ENCODE measurements around the gene MESP1.

DNA sequence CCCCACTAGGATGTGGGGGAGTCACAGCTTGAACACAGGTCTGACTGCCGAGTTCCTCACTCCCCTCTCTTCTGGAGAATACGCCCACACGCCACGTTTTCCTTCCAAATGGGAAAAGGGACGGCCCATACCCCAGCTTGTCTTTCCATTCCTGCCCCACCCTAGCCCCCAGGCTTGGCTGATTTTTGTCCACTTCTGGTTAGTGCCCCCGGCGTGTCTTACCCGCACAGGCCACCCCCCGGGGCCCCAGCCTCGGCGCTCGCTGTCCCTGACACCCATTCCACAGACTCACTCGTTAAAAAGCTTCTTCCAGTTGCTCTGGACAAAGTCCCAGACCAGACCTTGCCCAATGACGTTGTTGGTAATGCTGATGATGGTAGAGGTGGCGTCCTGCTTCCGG is 39.6 kb upstream of the MESP1 start:
- TF ChIP-seq, protein P1, sequence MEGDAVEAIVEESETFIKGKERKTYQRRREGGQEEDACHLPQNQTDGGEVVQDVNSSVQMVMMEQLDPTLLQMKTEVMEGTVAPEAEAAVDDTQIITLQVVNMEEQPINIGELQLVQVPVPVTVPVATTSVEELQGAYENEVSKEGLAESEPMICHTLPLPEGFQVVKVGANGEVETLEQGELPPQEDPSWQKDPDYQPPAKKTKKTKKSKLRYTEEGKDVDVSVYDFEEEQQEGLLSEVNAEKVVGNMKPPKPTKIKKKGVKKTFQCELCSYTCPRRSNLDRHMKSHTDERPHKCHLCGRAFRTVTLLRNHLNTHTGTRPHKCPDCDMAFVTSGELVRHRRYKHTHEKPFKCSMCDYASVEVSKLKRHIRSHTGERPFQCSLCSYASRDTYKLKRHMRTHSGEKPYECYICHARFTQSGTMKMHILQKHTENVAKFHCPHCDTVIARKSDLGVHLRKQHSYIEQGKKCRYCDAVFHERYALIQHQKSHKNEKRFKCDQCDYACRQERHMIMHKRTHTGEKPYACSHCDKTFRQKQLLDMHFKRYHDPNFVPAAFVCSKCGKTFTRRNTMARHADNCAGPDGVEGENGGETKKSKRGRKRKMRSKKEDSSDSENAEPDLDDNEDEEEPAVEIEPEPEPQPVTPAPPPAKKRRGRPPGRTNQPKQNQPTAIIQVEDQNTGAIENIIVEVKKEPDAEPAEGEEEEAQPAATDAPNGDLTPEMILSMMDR (IDR thresholded peaks at IDR 0.05 in 2 of 3, conservative IDR thresholded peaks at IDR 0.05 in 1 of 3; ENCODE audit: borderline replicate concordance in 1 of 3, insufficient read depth in 1 of 3, low read depth in 2 of 3, low read length in 2 of 3) = no peak
- TF ChIP-seq ZBTB33 (IDR thresholded peaks at IDR 0.05; ENCODE audit: extremely low read depth, insufficient replicate concordance, low read length) = no peak
- no peak for TF ChIP-seq EZH2 (IDR thresholded peaks at IDR 0.05)
- TF ChIP-seq POLR2A (IDR thresholded peaks at IDR 0.05; ENCODE audit: borderline replicate concordance, extremely low read depth, insufficient read depth, insufficient read length) = no peak
- TF ChIP-seq JUND (IDR thresholded peaks at IDR 0.05) = no peak
- TF ChIP-seq POLR2AphosphoS5 (IDR thresholded peaks at IDR 0.05; ENCODE audit: low read depth, low read length) = no peak
- TF ChIP-seq ZFX (IDR thresholded peaks at IDR 0.05) = no peak
- TF ChIP-seq RAD21 (IDR thresholded peaks at IDR 0.05; ENCODE audit: low read depth) = no peak
- no peak for TF ChIP-seq SIN3A (IDR thresholded peaks at IDR 0.05; ENCODE audit: low read depth)
- TF ChIP-seq ELF1 (IDR thresholded peaks at IDR 0.05; ENCODE audit: borderline replicate concordance, low read depth) = no peak
- TF ChIP-seq, protein P2, sequence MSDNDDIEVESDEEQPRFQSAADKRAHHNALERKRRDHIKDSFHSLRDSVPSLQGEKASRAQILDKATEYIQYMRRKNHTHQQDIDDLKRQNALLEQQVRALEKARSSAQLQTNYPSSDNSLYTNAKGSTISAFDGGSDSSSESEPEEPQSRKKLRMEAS (IDR thresholded peaks at IDR 0.05) = no peak
